Fibroblast of lung (primary cell): Measurements from ENCODE around the gene PEDS1.

Source experiments
- EZH2 ChIP-seq: IDR thresholded peaks from 2 replicates; pipeline ENCODE4 v1.5.1; 2012; ENCODE audit warnings: low read length, control low read depth, mild to moderate bottlenecking; ENCODE audit errors: missing control alignments
- TF ChIP-seq, protein P1 (sequence below), 2 donors: IDR thresholded peaks in 1 of 2; conservative IDR thresholded peaks in 1 of 2; 1 replicate in 1 of 2; 2 replicates in 1 of 2; pipeline ENCODE4 v1.5.1; 2011 to 2012; ENCODE audit warnings: low read length in 2 of 2, control low read depth in 1 of 2, inconsistent platforms in 1 of 2, low read depth in 1 of 2, mild to moderate bottlenecking in 1 of 2

DNA sequence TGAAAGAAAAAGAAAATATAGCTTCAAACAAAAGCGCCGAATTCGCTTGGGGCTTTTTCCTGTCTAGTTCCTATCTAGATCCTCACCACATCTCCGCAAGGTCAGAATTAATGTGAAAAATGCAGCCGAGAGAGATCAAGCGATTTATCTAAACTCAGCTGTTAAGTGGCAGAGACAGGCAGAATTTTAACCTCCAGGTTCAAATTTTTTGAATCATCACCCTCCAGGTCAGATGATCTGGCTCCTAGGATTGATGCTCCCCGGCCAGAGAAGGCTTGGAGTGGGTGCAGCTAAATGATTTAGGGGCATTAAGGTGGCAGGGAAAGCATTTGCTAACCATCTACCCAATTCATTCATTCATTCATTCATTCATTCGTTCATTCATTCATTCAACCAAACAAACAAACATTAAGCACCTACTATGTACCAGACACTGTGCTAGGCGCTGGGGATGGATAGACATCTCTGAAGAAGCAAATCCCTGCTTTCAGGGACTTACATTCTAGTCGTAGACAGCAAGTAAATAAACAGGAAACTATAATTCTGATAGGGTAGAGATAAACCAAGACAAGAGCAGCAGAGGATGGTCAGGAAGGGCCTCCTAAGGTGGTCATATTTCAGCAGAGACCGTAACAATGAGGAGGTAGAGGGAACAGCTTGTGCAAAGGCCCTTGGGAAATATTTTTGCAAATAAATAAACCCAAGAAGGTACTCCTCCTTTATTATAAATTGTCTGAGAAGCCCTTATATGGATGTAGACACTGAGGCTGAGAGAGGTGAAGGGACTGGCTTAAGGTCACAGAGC is 39.9 kb downstream of the PEDS1 start:
- TF ChIP-seq, protein P1, sequence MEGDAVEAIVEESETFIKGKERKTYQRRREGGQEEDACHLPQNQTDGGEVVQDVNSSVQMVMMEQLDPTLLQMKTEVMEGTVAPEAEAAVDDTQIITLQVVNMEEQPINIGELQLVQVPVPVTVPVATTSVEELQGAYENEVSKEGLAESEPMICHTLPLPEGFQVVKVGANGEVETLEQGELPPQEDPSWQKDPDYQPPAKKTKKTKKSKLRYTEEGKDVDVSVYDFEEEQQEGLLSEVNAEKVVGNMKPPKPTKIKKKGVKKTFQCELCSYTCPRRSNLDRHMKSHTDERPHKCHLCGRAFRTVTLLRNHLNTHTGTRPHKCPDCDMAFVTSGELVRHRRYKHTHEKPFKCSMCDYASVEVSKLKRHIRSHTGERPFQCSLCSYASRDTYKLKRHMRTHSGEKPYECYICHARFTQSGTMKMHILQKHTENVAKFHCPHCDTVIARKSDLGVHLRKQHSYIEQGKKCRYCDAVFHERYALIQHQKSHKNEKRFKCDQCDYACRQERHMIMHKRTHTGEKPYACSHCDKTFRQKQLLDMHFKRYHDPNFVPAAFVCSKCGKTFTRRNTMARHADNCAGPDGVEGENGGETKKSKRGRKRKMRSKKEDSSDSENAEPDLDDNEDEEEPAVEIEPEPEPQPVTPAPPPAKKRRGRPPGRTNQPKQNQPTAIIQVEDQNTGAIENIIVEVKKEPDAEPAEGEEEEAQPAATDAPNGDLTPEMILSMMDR (conservative IDR thresholded peaks at IDR 0.05 in 1 of 2, IDR thresholded peaks at IDR 0.05 in 1 of 2; ENCODE audit: low read depth in 1 of 2, low read length in 2 of 2) = no peak
- no peak for TF ChIP-seq EZH2
